ENCODE results near the gene IL18RAP.

Gene IL18RAP

GRCh38 chr2:102499558-102499957, 76.6 kb downstream of the IL18RAP start:
- no peak for DNase-seq (ENCODE audit: low spot score)

Measured in iPS-NIHi11 (cell line).